GM12891 (cell line): ENCODE results near the gene PTCH1.

Source experiments
- POLR2A ChIP-seq: IDR thresholded peaks from 2 replicates; pipeline ENCODE4 v1.6.1; 2011; ENCODE audit warnings: low read depth, low read length, control low read depth
- POLR2AphosphoS5 ChIP-seq: IDR thresholded peaks from 2 replicates; pipeline ENCODE4 v1.6.1; 2011; ENCODE audit warnings: low read depth, low read length, control low read depth
- SPI1 ChIP-seq: IDR thresholded peaks from 2 replicates; pipeline ENCODE4 v1.6.1; 2011; ENCODE audit warnings: low read depth, low read length, control low read depth

DNA sequence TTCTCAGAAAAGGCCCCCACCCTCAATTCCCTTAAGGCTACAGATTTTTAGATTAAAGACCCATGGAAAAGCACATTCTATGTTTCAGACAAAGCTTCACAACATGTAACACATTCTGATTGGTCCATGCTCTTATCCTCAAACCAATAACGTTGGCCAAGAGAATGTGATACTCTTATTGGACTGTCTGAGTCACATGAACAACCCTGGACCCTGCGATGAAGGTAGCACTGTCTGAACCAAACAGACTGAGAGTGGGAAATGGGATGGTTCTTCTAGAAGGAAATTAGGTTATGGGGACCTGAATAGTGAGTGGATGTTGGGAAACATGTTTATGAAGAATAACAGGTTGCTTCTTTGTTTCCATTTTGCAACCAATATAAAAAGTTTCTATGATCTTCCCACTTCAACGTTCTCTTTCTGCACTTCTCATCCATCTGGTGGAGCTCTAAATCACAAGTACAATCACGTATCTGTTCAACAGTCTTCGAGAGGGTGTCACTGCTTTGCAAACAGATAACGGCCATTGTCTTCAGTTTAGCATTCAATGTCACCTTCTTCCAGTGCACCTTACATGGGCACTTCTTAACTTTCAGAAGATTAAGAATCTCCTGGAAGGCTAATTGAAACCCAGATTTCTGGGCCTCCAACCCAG is 81.6 kb downstream of the PTCH1 start:
- TF ChIP-seq POLR2A (no peak), POLR2AphosphoS5 (no peak), SPI1 (no peak)
